Measurements from ENCODE around the gene ADM.
"Not testable (repeated sequence)": the region's sequence is repeated elsewhere in the genome, so short reads cannot be mapped to it uniquely, and the experiment has no call there.

ADM gene

GRCh38 chr11:10304495-10305261 lies at the start of gene ADM:
Gene ADM (plus strand): TSS chr11:10305073. CDS start chr11:10305701, 628 bp downstream.
- DNase-seq, result peak; percentile 39

GRCh38 chr11:10255388-10256125 lies 49.3 kb upstream of the ADM start:
- DNase-seq, result no peak

- DNase-seq, result no peak
These were observed 47.4 kb upstream of the ADM start for GRCh38 chr11:10257478-10257877.

GRCh38 chr11:10261821-10262220 lies 43.1 kb upstream of the ADM start:
- DNase-seq, result no peak

- DNase-seq, result no peak
These were observed 40.9 kb upstream of the ADM start for GRCh38 chr11:10263929-10264328.

- DNase-seq, result not testable (repeated sequence)
These were observed 40.2 kb upstream of the ADM start for GRCh38 chr11:10264716-10265115.

GRCh38 chr11:10265936-10266335 lies 38.9 kb upstream of the ADM start:
- DNase-seq, result no peak

- DNase-seq, result no peak
These were observed 37.1 kb upstream of the ADM start for GRCh38 chr11:10267821-10268220.

GRCh38 chr11:10268746-10269488 lies 36.0 kb upstream of the ADM start:
- DNase-seq, result no peak

- DNase-seq, result peak; percentile 12
These were observed 32.7 kb upstream of the ADM start for GRCh38 chr11:10272132-10272531.

- no peak for DNase-seq
These were observed 31.1 kb upstream of the ADM start for GRCh38 chr11:10273738-10274137.

- DNase-seq, result no peak
These were observed 30.1 kb upstream of the ADM start for GRCh38 chr11:10274726-10275125.

- no peak for DNase-seq
These were observed 29.2 kb upstream of the ADM start for GRCh38 chr11:10275714-10276113.

- DNase-seq, result no peak
These were observed 22.8 kb upstream of the ADM start for GRCh38 chr11:10282117-10282516.

- no peak for DNase-seq
These were observed 20.9 kb upstream of the ADM start for GRCh38 chr11:10283991-10284390.

- DNase-seq, result peak; percentile 34
These were observed 19.6 kb upstream of the ADM start for GRCh38 chr11:10285148-10285802.

- DNase-seq, result no peak
These were observed 17.7 kb upstream of the ADM start for GRCh38 chr11:10287140-10287539.

- DNase-seq, result no peak
These were observed 16.8 kb upstream of the ADM start for GRCh38 chr11:10287766-10288715.

- no peak for DNase-seq
These were observed 15.8 kb upstream of the ADM start for GRCh38 chr11:10288881-10289764.

GRCh38 chr11:10289765-10290380 lies 15.0 kb upstream of the ADM start:
- DNase-seq, result no peak
